ENCODE data around the gene MTRF1. TPM values are rescaled to one million over a fixed set of nuclear protein-coding genes. Genes with fewer than 3 reads are reported as not detected.

The MTRF1 gene
- total and polyA plus RNA-seq, 2 of the 8 experiments (the other 6 are each of a cell fraction or from before 2014, with no cell fraction given) = 8.0 to 19.2 TPM

GRCh38 chr13:41273831-41274441 is 10.6 kb upstream of the MTRF1 start:
- CTCF ChIA-PET (ENCODE audit: partially characterized antibody) = interaction anchor here (0.6 to 1.2 kb wide), 3 partner anchors 14 to 51 kb away, joined by 3 to 6 read pairs (median 4); no protein-coding TSS in a partner anchor
- no peak overlapping the region for H4K91ac ChIP-seq (replicated peaks; ENCODE audit: insufficient read length, low read length)
- no peak overlapping the region for H2BK120ac ChIP-seq (replicated peaks; ENCODE audit: low read depth, low read length)
- H3K9me3 ChIP-seq (ENCODE audit: insufficient read depth in 2 of 2, low read depth in 1 of 2, low read length in 1 of 2) = peaks cover 14 to 19% of the 10 kb centered on the region in 2 experiments
- no peak overlapping the region for H3K4me2 ChIP-seq (ENCODE audit: insufficient read depth in 1 of 2, low read depth in 2 of 2, low read length in 2 of 2)
- no peak overlapping the region for H2BK15ac ChIP-seq (ENCODE audit: low read length)
- H3K23me2 ChIP-seq (ENCODE audit: low read depth, low read length) = no peaks in the 10 kb centered on the region
- no peak overlapping the region for H2AK5ac ChIP-seq (ENCODE audit: low read depth, low read length)
- H3K4me1 ChIP-seq (replicated peaks in 1 of 4; ENCODE audit: control insufficient read depth in 3 of 4, insufficient read depth in 4 of 4, low read length in 3 of 4) = peaks cover 0 to 2% (median 0%) of the 10 kb centered on the region in 4 experiments; a peak in 1 of 7 replicates
- no peak overlapping the region for H4K8ac ChIP-seq (ENCODE audit: extremely low read depth, insufficient read depth, low read length)
- DNase-seq (ENCODE audit: low read depth in 1 of 2, low spot score in 2 of 2) = no peak
- POLR2A ChIA-PET (ENCODE audit: partially characterized antibody) = interaction anchor here (1.1 kb wide), 1 partner anchor 9 kb away, joined by 5 read pairs; no protein-coding TSS in a partner anchor
- no peak overlapping the region for H3K18ac ChIP-seq (ENCODE audit: extremely low read depth, low read length)
- no peak overlapping the region for H3K56ac ChIP-seq (replicated peaks; ENCODE audit: insufficient read length, low read depth, low read length)
- H2AFZ ChIP-seq (ENCODE audit: low read length) = no peak overlapping the region
- H3K79me2 ChIP-seq (ENCODE audit: control insufficient read depth in 1 of 2, insufficient read depth in 2 of 2, low read length in 2 of 2) = no peaks in the 10 kb centered on the region
- no peak overlapping the region for H4K5ac ChIP-seq (ENCODE audit: insufficient read length, low read depth, low read length)
- H3K27ac ChIP-seq (ENCODE audit: low read depth, low read length) = no peak overlapping the region
- H3K4ac ChIP-seq (replicated peaks; ENCODE audit: insufficient read length, low read depth, low read length) = no peak overlapping the region
- FAIRE-seq = no peak
- no peak overlapping the region for H2BK12ac ChIP-seq (ENCODE audit: low read depth, low read length)
- WGBS, 2 experiments (ENCODE audit: extremely low coverage in 1 of 2, insufficient coverage in 1 of 2, insufficient read length in 1 of 2, insufficient replicate concordance in 2 of 2, low coverage in 1 of 2, low lambda C conversion rate in 2 of 2, missing lambda C conversion rate in 1 of 2) = 87% methylated on average over 3 of the region's 3 CpGs; no CpG with 5 or more reads in 1 of the 2 experiments
- no peak overlapping the region for H3K23ac ChIP-seq (ENCODE audit: insufficient read length)
- H3K27me3 ChIP-seq (replicated peaks in 1 of 4; ENCODE audit: control insufficient read depth in 3 of 4, extremely low read depth in 1 of 4, insufficient read depth in 3 of 4, low read length in 3 of 4) = no peaks in the 10 kb centered on the region
- H2BK20ac ChIP-seq (ENCODE audit: low read length) = no peak overlapping the region
- H3K79me1 ChIP-seq (ENCODE audit: low read depth, low read length) = no peaks in the 10 kb centered on the region
- no peaks in the 10 kb centered on the region for H3K36me3 ChIP-seq (ENCODE audit: control insufficient read depth in 2 of 4, insufficient read depth in 4 of 4, low read length in 3 of 4)
- no peaks in the 10 kb centered on the region for H4K20me1 ChIP-seq (replicated peaks in 1 of 2; ENCODE audit: control insufficient read depth in 1 of 2, insufficient read depth in 2 of 2, low read length in 2 of 2)
- H3K14ac ChIP-seq (ENCODE audit: insufficient read length) = no peak overlapping the region
- no peak overlapping the region for H2BK5ac ChIP-seq (ENCODE audit: low read depth, low read length)
- H3K9ac ChIP-seq (replicated peaks in 1 of 4; ENCODE audit: extremely low read depth in 1 of 4, low read depth in 3 of 4, low read length in 3 of 4) = no peak overlapping the region
- no peak overlapping the region for H3K4me3 ChIP-seq (ENCODE audit: extremely low read depth in 1 of 4, insufficient read depth in 2 of 4, low read depth in 3 of 4, low read length in 4 of 4)
- TF ChIP-seq FOSL1 (IDR thresholded peaks at IDR 0.05; ENCODE audit: insufficient read depth, low read depth, low read length) (no peak), TAF1 (IDR thresholded peaks at IDR 0.05; ENCODE audit: low read depth, low read length) (no peak), KDM4A (IDR thresholded peaks at IDR 0.05; ENCODE audit: low read depth, low read length, severe bottlenecking) (no peak), TEAD4 (IDR thresholded peaks at IDR 0.05; ENCODE audit: low read depth, low read length) (no peak), CTBP2 (IDR thresholded peaks at IDR 0.05; ENCODE audit: borderline replicate concordance, insufficient read depth, insufficient read length, low read length) (no peak), SIRT6 (IDR thresholded peaks at IDR 0.05; ENCODE audit: low read length) (no peak), MAX (IDR thresholded peaks at IDR 0.05) (no peak), EGR1 (IDR thresholded peaks at IDR 0.05; ENCODE audit: borderline replicate concordance, low read depth, low read length) (no peak), SP4 (IDR thresholded peaks at IDR 0.05; ENCODE audit: low read length) (no peak), CBX5 (IDR thresholded peaks at IDR 0.05; ENCODE audit: low read depth, low read length) (no peak), JUND (IDR thresholded peaks at IDR 0.05; ENCODE audit: low read length) (no peak)
- TF ChIP-seq, protein P1, sequence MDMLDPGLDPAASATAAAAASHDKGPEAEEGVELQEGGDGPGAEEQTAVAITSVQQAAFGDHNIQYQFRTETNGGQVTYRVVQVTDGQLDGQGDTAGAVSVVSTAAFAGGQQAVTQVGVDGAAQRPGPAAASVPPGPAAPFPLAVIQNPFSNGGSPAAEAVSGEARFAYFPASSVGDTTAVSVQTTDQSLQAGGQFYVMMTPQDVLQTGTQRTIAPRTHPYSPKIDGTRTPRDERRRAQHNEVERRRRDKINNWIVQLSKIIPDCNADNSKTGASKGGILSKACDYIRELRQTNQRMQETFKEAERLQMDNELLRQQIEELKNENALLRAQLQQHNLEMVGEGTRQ (IDR thresholded peaks at IDR 0.05; ENCODE audit: low read length) = no peak

All from H1 (cell line).